HepG2 (cell line): ENCODE measurements around the gene SMIM1. TPM values are rescaled to one million over a fixed set of nuclear protein-coding genes. Genes with fewer than 3 reads are reported as not detected.

Source experiments
- ATAC-seq: fragments of 200-7000 bp; cut with Tn5 transposase; 3 replicates; pipeline ENCODE4 v1.9.1; 2020; ENCODE audit warnings: mild to moderate bottlenecking, moderate library complexity
- BruUV-seq: library from RNA; stranded (reverse); fragments of 400-500 nt; replicated peaks from 2 replicates; lab custom pipeline; 2021; lab: Mats Ljungman, UMichigan
- CTCF ChIA-PET: fragments of 300-600 bp; formaldehyde crosslinking; extraction: SDS; loops from one replicate; lab custom pipeline; 2021; ENCODE audit warnings: low total read pairs, inconsistent platforms, low intra/inter-chr PET ratio; lab: Yijun Ruan, JAX
- POLR2A ChIA-PET: fragments of 350-600 bp; sonication (Branson Sonifier 250); formaldehyde crosslinking; loops from one replicate; lab custom pipeline; 2020; ENCODE audit warnings: antibody characterized with exemption, inconsistent platforms; lab: Yijun Ruan, JAX
- DNase-seq: peaks from one replicate; pipeline ENCODE4 v3.0.0-alpha.2; 2015; ENCODE audit warnings: low spot score
- FAIRE-seq: peaks from 3 replicates; lab custom pipeline; 2011; peaks lifted over from hg19 to GRCh38; lab: Jason Lieb, UNC
- H2AFZ ChIP-seq: one replicate; pipeline ENCODE4 v1.6.1; 2011; ENCODE audit warnings: low read length, inconsistent platforms
- H3K27ac ChIP-seq: fragments of 300-600 bp; 3 replicates; pipeline ENCODE4 v1.8.0; 2011; ENCODE audit warnings: mixed run types, mild to moderate bottlenecking, mixed read lengths, low read length, inconsistent platforms; ENCODE audit not compliant: insufficient read depth; ENCODE audit errors: extremely low read length
- H3K27me3 ChIP-seq, 2 experiments: fragments of 200-600 bp in 1 of 2; 2 replicates in 1 of 2; 3 replicates in 1 of 2; pipeline versions ENCODE4 v1.6.0 to v1.8.0; 2011; ENCODE audit warnings: low read length in 2 of 2, mild to moderate bottlenecking in 2 of 2, moderate library complexity in 2 of 2, inconsistent platforms in 1 of 2; ENCODE audit not compliant: insufficient read depth in 2 of 2, control insufficient read depth in 1 of 2
- H3K36me3 ChIP-seq, 2 experiments: fragments of 200-600 bp in 1 of 2; replicated peaks in 1 of 2; 2 replicates in 1 of 2; 3 replicates in 1 of 2; pipeline versions ENCODE4 v1.5.1 to v1.8.0; 2011; ENCODE audit warnings: low read length in 2 of 2, inconsistent platforms in 1 of 2; ENCODE audit not compliant: insufficient read depth in 2 of 2, control insufficient read depth in 1 of 2
- H3K4me1 ChIP-seq: 2 replicates; pipeline ENCODE4 v1.5.1; 2012; ENCODE audit warnings: low read length, inconsistent platforms; ENCODE audit not compliant: insufficient read depth
- H3K4me2 ChIP-seq: 2 replicates; pipeline ENCODE4 v1.6.0; 2011; ENCODE audit warnings: low read depth, low read length, inconsistent platforms
- H3K4me3 ChIP-seq, 3 experiments: fragments of 200-600 bp in 1 of 3; sonication (generic), shearing (Covaris generic) in 1 of 3; replicated peaks in 1 of 3; 2 replicates each; pipeline ENCODE4 v1.5.1; 2011 to 2016; ENCODE audit warnings: low read length in 3 of 3, inconsistent platforms in 2 of 3, low read depth in 2 of 3, mild to moderate bottlenecking in 2 of 3, control low read depth in 1 of 3, mixed read lengths in 1 of 3; ENCODE audit not compliant: insufficient read depth in 1 of 3
- H3K79me2 ChIP-seq: one replicate; pipeline ENCODE4 v1.6.1; 2011; ENCODE audit warnings: low read length, inconsistent platforms; ENCODE audit not compliant: insufficient read depth
- H3K9ac ChIP-seq: 2 replicates; pipeline ENCODE4 v1.6.0; 2011; ENCODE audit warnings: mild to moderate bottlenecking, low read depth, low read length, inconsistent platforms; ENCODE audit not compliant: insufficient read depth
- H3K9me3 ChIP-seq: 2 replicates; pipeline ENCODE4 v1.5.1; 2012; ENCODE audit warnings: mild to moderate bottlenecking, low read length
- H4K20me1 ChIP-seq: 2 replicates; pipeline ENCODE4 v1.6.0; 2011; ENCODE audit warnings: inconsistent platforms, mild to moderate bottlenecking, low read length, moderate library complexity; ENCODE audit not compliant: insufficient read depth
- CC2D1A ChIP-seq: sonication (generic); formaldehyde crosslinking; IDR thresholded peaks from 2 replicates; pipeline ENCODE4 v1.8.1; 2023; ENCODE audit warnings: mild to moderate bottlenecking, missing genetic modification reagents
- HES4 ChIP-seq: sonication (generic); formaldehyde crosslinking; IDR thresholded peaks from 2 replicates; pipeline ENCODE4 v1.9.0; 2021; ENCODE audit warnings: mild to moderate bottlenecking, missing genetic modification reagents, borderline replicate concordance
- ISL2 ChIP-seq: sonication (generic); formaldehyde crosslinking; IDR thresholded peaks from 2 replicates; pipeline ENCODE4 v1.5.0; 2020; ENCODE audit warnings: missing genetic modification reagents
- PRMT3 ChIP-seq: sonication (generic); formaldehyde crosslinking; IDR thresholded peaks from 2 replicates; pipeline ENCODE4 v1.8.1; 2022; ENCODE audit warnings: low read depth, mild to moderate bottlenecking, moderate library complexity, missing genetic modification reagents, borderline replicate concordance
- RBFOX2 ChIP-seq: fragments of 200-400 bp; formaldehyde crosslinking; IDR thresholded peaks from 2 replicates; pipeline ENCODE4 v1.6.1; 2017; ENCODE audit warnings: low read depth, mild to moderate bottlenecking, low read length
- USF2 ChIP-seq, 2 experiments: sonication (generic) in 1 of 2; formaldehyde crosslinking in 1 of 2; IDR thresholded peaks; 2 replicates each; pipeline versions ENCODE4 v1.5.1 to v1.6.1; 2011 to 2020; ENCODE audit warnings: borderline replicate concordance in 1 of 2, low read depth in 1 of 2, low read length in 1 of 2, mild to moderate bottlenecking in 1 of 2, missing genetic modification reagents in 1 of 2, moderate library complexity in 1 of 2
- ZBTB38 ChIP-seq: sonication (generic); formaldehyde crosslinking; IDR thresholded peaks from 2 replicates; pipeline ENCODE4 v1.5.1; 2020; ENCODE audit warnings: mild to moderate bottlenecking, missing genetic modification reagents
- ZFAT ChIP-seq: sonication (generic); formaldehyde crosslinking; conservative IDR thresholded peaks from 2 replicates; pipeline ENCODE4 v1.8.1; 2023; ENCODE audit warnings: missing genetic modification reagents, inconsistent platforms
- ZFP1 ChIP-seq: IDR thresholded peaks from 2 replicates; pipeline ENCODE4 v1.6.1; 2016
- ZNF549 ChIP-seq: sonication (generic); formaldehyde crosslinking; IDR thresholded peaks from 2 replicates; pipeline ENCODE4 v1.5.0; 2020; ENCODE audit warnings: missing genetic modification reagents
- ZNF780A ChIP-seq: sonication (generic); formaldehyde crosslinking; IDR thresholded peaks from 2 replicates; pipeline ENCODE4 v1.8.0; 2022; ENCODE audit warnings: mild to moderate bottlenecking, missing genetic modification reagents, moderate library complexity
- WGBS: methylation state at CpG from one replicate; pipeline ENCODE4 v1.1.6; 2017; ENCODE audit warnings: low lambda C conversion rate; 5-methylcytosine and 5-hydroxymethylcytosine counted together
- in situ Hi-C: cut with HindIII; loops from 2 replicates; pipeline ENCODE4 v1.10.0; 2017; ENCODE audit warnings: low pct_unique_long_range_greater_than_20kb; ENCODE audit not compliant: extremely low pct_ligation_motif_present
- intact Hi-C: fragments of 100-400 bp; cut with micrococcal nuclease; formaldehyde crosslinking; loops from one replicate; pipeline ENCODE4 v1.10.0; 2022; ENCODE audit not compliant: unreplicated experiment
- polyA plus RNA-seq, 8 experiments: library from polyadenylated mRNA; depleted of rRNA in 3 of 8; stranded (reverse) in 7 of 8; unstranded in 1 of 8; fragments of >200 nt; fragmentation: Illumina TruSeq in 4 of 8; extraction: Trizol in 4 of 8; gene quantifications; 2 replicates each; pipeline versions ENCODE4 v1.2.1 to v1.2.3, GENCODE V29; 2011 to 2016; ENCODE audit warnings: low read depth in 4 of 8, missing spikeins in 1 of 8, mixed read lengths in 1 of 8; ENCODE audit not compliant: insufficient read depth in 1 of 8
- total RNA-seq, 5 experiments: library from RNA; depleted of rRNA; stranded (reverse); fragments of >200 nt; fragmentation: Illumina TruSeq; extraction: Trizol; gene quantifications; 2 replicates each; pipeline ENCODE4 v1.2.3, GENCODE V29; 2016; ENCODE audit warnings: low read depth in 1 of 5

The SMIM1 gene
- total and polyA plus RNA-seq, 2 of the 13 experiments (the other 11 are each of a cell fraction or from before 2014, with no cell fraction given) = 12.4 to 56.3 TPM

GRCh38 chr1:3736708-3737107 lies 35.8 kb upstream of the SMIM1 start:
- Histone ChIP-seq H3K27ac (no peak overlapping the region), H4K20me1 (no peaks in the 10 kb centered on the region), H3K36me3 (peaks cover 10 to 55% of the 10 kb centered on the region in 2 experiments), H3K79me2 (no peaks in the 10 kb centered on the region), H3K4me3 (no peak overlapping the region), H2AFZ (no peak overlapping the region), H3K4me2 (no peak overlapping the region), H3K4me1 (peaks cover 31% of the 10 kb centered on the region), H3K27me3 (no peaks in the 10 kb centered on the region), H3K9me3 (no peaks in the 10 kb centered on the region), H3K9ac (no peak overlapping the region)
- FAIRE-seq (no peak), ATAC-seq (no peak), DNase-seq (no peak)
- TF ChIP-seq RBFOX2 = 0 out of 2 replicates have a peak, but pooled peaks have one; percentile 25
- TF ChIP-seq USF2 (IDR thresholded peaks at IDR 0.05; ENCODE audit: low read depth, low read length) = no peak
- TF ChIP-seq USF2 (CRISPR knock-in tag; IDR thresholded peaks at IDR 0.05; ENCODE audit: borderline replicate concordance) = no peak
- TF ChIP-seq ZFAT (CRISPR knock-in tag) = no peak
- no peak for TF ChIP-seq CC2D1A
- TF ChIP-seq ZNF780A (CRISPR knock-in tag) = no peak
- CTCF ChIA-PET = no interaction called here
- intact Hi-C loops (no loop called here), in situ Hi-C loops (no loop called here)
- no TSS peak for BruUV-seq
- WGBS = 98% methylated on average over 14 of the region's 14 CpGs
- POLR2A ChIA-PET = no interaction called here

- peaks cover 8% of the 10 kb centered on the region for H3K4me1 ChIP-seq
- ATAC-seq (no peak), DNase-seq (no peak), FAIRE-seq (no peak)
- CTCF ChIA-PET = no interaction called here
- no peaks in the 10 kb centered on the region for H3K79me2 ChIP-seq
- POLR2A ChIA-PET = no interaction called here
- no peaks in the 10 kb centered on the region for H3K9me3 ChIP-seq
- no peaks in the 10 kb centered on the region for H4K20me1 ChIP-seq
- in situ Hi-C loops (no loop called here), intact Hi-C loops (no loop called here)
- peaks cover 12 to 70% of the 10 kb centered on the region in 2 experiments for H3K36me3 ChIP-seq
- H3K27ac ChIP-seq = no peak overlapping the region
- no peak overlapping the region for H3K4me3 ChIP-seq
- no peaks in the 10 kb centered on the region for H3K27me3 ChIP-seq
- H3K9ac ChIP-seq = no peak overlapping the region
- H3K4me2 ChIP-seq = no peak overlapping the region
- TF ChIP-seq HES4 (CRISPR knock-in tag) (no peak), ZNF549 (CRISPR knock-in tag) (no peak), ISL2 (CRISPR knock-in tag) (no peak), ZBTB38 (no peak), PRMT3 (no peak), ZFP1 (CRISPR knock-in tag) (no peak)
- no peak overlapping the region for H2AFZ ChIP-seq
- TSS peak; percentile 34 for BruUV-seq
- WGBS = 91% methylated on average over 8 of the region's 12 CpGs
Observed at GRCh38 chr1:3738943-3739342, 33.6 kb upstream of the SMIM1 start.
